Esophagus squamous epithelium (tissue), 4 donors: ENCODE results near the gene DCAF10.

ENCODE experiments used
- CTCF ChIP-seq, 6 experiments: fragments of 450-650 bp in 4 of 6; fragments of 200-600 bp in 2 of 6; sonication (generic) in 2 of 6; IDR thresholded peaks; one replicate each; pipeline ENCODE4 v1.5.1; 2016 to 2019; ENCODE audit warnings: antibody characterized with exemption in 6 of 6, mild to moderate bottlenecking in 4 of 6, moderate library complexity in 4 of 6
- POLR2A ChIP-seq, 4 donors: fragments of 450-650 bp; IDR thresholded peaks; one replicate each; pipeline ENCODE4 v1.6.1; 2017; ENCODE audit warnings: antibody characterized with exemption in 4 of 4, mild to moderate bottlenecking in 4 of 4, moderate library complexity in 3 of 4

GRCh38 chr9:37775216-37775919, 25.2 kb upstream of the DCAF10 start:
- TF ChIP-seq POLR2A (IDR thresholded peaks at IDR 0.05) (no peak), CTCF (IDR thresholded peaks at IDR 0.05) (no peak)
